Urinary bladder (tissue), 4 donors: Measurements from ENCODE around the gene MMRN2. TPM values are rescaled to one million over a fixed set of nuclear protein-coding genes. Genes with fewer than 3 reads are reported as not detected.
"Not testable (repeated sequence)": the region's sequence is repeated elsewhere in the genome, so short reads cannot be mapped to it uniquely, and the experiment has no call there.

Experiments
- DNase-seq: peaks from one replicate; pipeline ENCODE4 v3.0.0-alpha.2; 2015; ENCODE audit errors: extremely low spot score
- H3K27ac ChIP-seq: one replicate; pipeline ENCODE4 v1.5.1; 2013; ENCODE audit warnings: low read depth, mild to moderate bottlenecking, moderate library complexity
- H3K36me3 ChIP-seq: one replicate; pipeline ENCODE4 v1.6.1; 2013; ENCODE audit warnings: mild to moderate bottlenecking, moderate library complexity; ENCODE audit not compliant: insufficient read depth
- H3K4me1 ChIP-seq: one replicate; pipeline ENCODE4 v1.6.1; 2013; ENCODE audit warnings: mild to moderate bottlenecking, moderate library complexity; ENCODE audit not compliant: insufficient read depth
- H3K4me3 ChIP-seq: one replicate; pipeline ENCODE4 v1.5.1; 2013; ENCODE audit warnings: low read depth, low read length
- WGBS: extraction: QIAGEN DNeasy Blood & Tissue Kit; methylation state at CpG from one replicate; pipeline ENCODE4 v1.1.7; 2013; 5-methylcytosine and 5-hydroxymethylcytosine counted together
- polyA plus RNA-seq: library from polyadenylated mRNA; stranded (reverse); fragments of 200-250 nt; gene quantifications from one replicate; pipeline ENCODE4 v1.2.3, GENCODE V29; 2013
- total RNA-seq: library from RNA; depleted of rRNA; stranded (reverse); fragments of >200 nt; gene quantifications from one replicate; pipeline ENCODE4 v1.2.3, GENCODE V29; 2014
- donor health status: healthy with polysubstance abuse.
- donor health status: healthy.

Gene MMRN2
- total and polyA plus RNA-seq, 2 donors: 40.8 to 49.0 TPM

DNA sequence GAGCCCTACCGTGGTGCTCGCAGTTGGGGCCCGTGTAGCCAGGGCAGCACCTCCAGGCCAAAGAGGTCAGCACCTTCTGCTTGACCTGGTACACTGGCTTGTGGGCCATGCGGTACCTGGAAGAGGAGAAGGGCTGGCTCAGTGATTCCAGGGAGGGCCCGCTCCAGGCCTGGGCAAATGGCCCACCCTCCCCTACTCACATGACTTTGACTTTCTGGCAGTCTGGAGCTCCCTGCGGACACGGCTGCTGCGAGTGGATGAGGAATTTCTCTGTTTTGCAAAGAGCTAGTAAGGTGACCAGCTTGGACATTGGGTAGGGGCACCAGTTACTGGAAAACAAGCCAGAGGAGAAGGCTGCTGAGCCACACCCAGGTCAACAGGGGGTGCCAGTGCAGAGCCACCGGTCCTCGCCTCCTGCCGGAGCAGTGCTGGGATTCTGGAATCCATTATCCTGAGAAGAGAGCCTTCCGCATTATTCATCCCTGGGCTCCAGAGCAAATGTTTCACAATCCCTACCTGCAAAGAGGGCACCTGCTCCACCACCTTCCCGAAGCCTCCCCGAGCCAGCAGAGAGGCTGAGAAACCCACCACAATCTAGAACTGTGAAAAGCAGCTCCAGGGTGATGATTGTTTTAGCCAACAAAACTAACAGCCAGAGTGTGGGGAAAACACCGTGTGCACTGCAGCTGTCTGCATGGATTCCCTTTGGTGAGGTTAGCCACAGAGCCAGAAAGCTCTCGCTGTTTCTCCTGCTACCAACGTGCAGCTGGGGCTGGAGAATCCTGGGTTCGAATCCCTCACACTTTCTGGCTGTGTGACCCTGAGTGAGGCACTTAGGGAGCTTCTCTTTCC, 11.8 kb downstream of the MMRN2 start:
- H3K4me3 ChIP-seq: no peak overlapping the region
- WGBS: 61% methylated on average over 18 of the region's 18 CpGs
- DNase-seq: no peak

GRCh38 chr10:86944907-86945306, 12.5 kb downstream of the MMRN2 start:
- 93% methylated on average over 3 of the region's 3 CpGs for WGBS
- no peak for DNase-seq
- Histone ChIP-seq H3K4me1 (no peaks in the 10 kb centered on the region), H3K4me3 (no peak overlapping the region), H3K27ac (no peak overlapping the region), H3K36me3 (no peaks in the 10 kb centered on the region)

More for the DNA sequence above, 11.8 kb downstream of the MMRN2 start:
- no peak overlapping the region for H3K27ac ChIP-seq
- no peaks in the 10 kb centered on the region for H3K36me3 ChIP-seq
- H3K4me1 ChIP-seq: no peaks in the 10 kb centered on the region

DNA sequence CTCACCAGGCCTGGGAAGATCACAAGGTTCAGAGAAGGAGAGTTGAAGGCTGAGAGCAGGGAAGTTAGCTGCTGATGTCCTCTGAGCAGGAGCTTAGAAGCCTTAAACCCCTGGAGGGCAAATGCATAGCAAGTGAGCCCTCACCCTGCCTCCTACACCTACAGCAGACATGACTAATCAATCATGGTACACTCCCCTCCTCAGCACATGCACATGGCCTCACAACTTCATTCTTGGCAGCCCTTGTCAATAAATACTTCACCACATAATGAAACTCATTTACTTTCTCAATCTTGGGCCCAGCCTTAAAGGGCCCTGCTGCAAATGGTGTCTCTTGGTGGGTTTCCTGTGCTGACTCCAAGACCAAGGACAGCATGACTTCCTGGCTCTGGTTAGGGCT, 12.9 kb downstream of the MMRN2 start:
- DNase-seq: no peak
- Histone ChIP-seq H3K36me3 (no peaks in the 10 kb centered on the region), H3K4me3 (no peak overlapping the region), H3K27ac (no peak overlapping the region), H3K4me1 (no peaks in the 10 kb centered on the region)

DNA sequence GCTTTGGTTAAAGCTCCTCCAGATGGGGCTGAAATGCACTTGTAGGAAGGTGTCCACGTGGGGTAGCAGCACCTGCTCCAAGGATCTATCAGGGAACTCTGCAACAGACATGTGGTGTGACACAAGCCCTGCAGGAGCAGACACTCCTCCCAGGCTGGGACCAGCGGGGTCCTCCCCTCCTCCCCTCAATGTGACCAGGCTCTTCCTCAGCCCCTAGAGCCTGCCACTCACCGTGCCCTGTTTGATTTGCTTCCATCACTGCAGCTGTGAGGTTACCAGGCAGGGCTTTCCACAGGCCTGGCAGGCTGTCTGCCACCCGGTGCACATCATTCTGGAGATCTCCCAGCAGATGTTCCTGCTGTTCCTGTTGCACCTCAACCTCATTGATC, 13.4 kb downstream of the MMRN2 start:
- Histone ChIP-seq H3K4me3 (no peak overlapping the region), H3K4me1 (no peaks in the 10 kb centered on the region), H3K27ac (no peak overlapping the region), H3K36me3 (no peaks in the 10 kb centered on the region)
- 92% methylated on average over 4 of the region's 4 CpGs for WGBS
- no peak for DNase-seq

DNA sequence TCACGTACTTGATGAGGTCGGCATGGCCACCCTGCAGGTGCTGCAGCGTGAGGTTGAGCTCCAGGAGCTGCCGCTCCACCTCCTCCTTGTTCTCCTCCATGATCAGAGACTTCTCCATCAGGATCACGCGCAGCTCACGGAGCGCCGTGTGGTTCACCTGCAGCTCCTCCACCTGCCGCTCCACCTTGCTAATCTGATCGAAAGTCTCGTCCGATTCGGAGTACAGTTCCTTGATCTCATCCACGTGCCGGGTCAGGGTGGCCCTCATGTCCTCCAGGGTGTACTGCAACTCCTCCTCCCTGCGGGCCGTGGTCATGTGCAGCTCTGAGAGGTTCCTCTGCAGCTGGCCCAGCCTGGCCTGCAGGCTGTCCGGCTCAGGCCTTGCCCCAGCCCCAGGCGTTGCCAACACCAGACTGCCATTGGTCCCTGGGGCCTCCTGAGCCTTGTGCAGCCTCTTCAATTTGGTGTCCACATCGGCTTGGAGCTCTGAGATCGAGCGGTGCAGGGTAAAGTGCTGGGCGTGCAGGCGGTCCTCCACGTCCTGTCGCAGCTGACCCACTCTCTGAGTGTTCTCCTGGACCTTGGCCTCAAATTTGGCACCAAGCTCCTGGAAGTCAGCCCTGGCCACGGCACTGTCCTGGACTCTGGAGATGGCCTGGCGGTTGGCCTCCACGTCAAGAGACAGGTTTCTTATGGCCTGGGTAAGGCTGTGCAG, 13.9 kb downstream of the MMRN2 start:
- WGBS: 95% methylated on average over 30 of the region's 30 CpGs
- no peak for DNase-seq
- H3K27ac ChIP-seq: no peak overlapping the region
- H3K4me1 ChIP-seq: no peaks in the 10 kb centered on the region
- no peak overlapping the region for H3K4me3 ChIP-seq
- no peaks in the 10 kb centered on the region for H3K36me3 ChIP-seq

DNA sequence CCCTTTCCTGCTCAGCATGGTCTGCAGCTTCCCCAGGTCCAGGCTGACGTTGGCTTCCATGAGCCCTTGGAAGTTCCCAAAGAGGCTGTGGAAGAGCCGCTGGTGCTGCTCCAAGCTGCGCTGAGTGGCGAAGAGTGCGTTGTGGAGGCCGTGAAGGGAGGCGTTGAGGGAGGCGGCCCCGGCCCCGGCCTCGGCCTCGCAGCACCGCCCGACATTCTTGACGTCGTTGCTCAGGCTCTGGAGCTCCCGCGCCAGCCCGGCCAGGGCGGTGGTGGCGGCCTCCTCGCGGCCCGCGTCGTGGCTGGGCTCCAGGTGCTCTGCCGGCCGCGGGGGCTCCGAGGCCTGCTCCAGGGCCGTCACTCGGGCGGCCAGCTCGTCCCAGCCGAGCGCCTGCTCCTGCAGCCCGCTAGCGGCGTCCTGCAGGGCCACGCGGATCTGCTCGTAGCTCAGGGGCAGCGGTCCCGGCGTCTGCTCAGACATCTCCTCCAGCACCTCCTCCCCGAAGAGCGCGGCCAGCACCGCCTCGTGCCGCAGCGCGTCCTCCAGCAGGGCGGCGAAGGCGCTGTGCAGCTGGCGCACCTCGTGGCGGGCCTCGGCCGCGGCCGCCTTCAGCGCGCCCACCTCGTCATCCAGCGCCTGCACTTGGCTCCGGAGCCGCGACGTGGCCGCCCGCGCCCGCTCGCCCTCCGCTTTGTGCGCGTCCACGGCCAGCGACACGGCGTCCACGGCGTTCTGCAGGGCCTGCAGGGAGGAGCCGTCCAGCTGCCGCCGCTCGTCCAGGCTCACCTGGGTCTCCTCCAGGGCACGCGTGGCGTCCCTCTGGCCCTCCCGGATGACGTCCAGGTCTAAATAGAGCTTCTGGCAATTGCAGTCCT, 14.7 kb downstream of the MMRN2 start:
- Histone ChIP-seq H3K4me3 (no peak overlapping the region), H3K4me1 (no peaks in the 10 kb centered on the region), H3K27ac (no peak overlapping the region)

DNA sequence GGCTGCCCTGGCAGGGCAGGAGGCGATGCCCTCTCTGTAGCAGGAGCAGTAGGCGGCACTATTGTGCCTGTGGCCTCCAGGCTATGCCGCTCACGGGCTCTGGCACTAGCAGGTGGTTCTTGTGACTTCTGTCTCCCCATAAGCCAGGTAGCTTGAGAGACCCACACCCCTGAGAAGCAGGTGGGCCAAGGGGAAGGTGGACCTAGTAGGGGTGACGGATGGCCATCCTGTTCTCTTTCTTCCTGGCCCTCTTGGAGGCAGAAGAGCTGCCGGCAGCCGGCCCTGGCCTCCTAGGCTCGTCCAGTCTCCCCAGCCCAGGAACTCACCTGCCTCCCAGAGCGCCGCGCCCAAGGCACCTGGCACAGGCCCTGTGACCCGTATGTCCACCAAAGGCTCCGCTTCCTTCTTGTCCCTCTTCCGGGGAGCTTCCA, 15.4 kb downstream of the MMRN2 start:
- H3K4me3 ChIP-seq: no peak overlapping the region
- H3K4me1 ChIP-seq: no peaks in the 10 kb centered on the region
- no peak overlapping the region for H3K27ac ChIP-seq
- 94% methylated on average over 14 of the region's 14 CpGs for WGBS
- no peak for DNase-seq
- no peaks in the 10 kb centered on the region for H3K36me3 ChIP-seq

More for the DNA sequence above, 14.7 kb downstream of the MMRN2 start:
- no peak for DNase-seq
- no peaks in the 10 kb centered on the region for H3K36me3 ChIP-seq
- WGBS: 60% methylated on average over 94 of the region's 94 CpGs

DNA sequence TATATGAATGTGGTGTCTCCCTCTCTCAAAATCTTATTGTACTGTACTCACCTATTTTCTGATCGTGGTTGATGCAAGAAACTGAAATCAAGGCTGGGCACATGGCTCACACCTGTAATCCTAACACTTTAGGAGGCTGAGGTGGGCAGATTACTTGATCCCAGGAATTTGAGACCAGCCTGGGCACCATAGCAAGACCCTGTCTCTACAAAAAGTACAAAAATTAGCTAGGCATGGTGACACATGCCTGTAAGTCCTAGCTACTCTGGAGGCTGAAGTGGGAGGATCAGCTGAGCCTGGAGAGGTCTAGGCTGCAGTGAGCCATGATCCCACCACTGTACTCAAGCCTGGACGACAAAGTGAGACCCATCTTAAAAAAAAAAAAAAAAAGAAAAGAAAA, 16.0 kb downstream of the MMRN2 start:
- Histone ChIP-seq H3K36me3 (no peaks in the 10 kb centered on the region), H3K4me1 (no peaks in the 10 kb centered on the region), H3K4me3 (no peak overlapping the region), H3K27ac (no peak overlapping the region)
- WGBS: 85% methylated on average over 2 of the region's 2 CpGs
- DNase-seq: no peak

DNA sequence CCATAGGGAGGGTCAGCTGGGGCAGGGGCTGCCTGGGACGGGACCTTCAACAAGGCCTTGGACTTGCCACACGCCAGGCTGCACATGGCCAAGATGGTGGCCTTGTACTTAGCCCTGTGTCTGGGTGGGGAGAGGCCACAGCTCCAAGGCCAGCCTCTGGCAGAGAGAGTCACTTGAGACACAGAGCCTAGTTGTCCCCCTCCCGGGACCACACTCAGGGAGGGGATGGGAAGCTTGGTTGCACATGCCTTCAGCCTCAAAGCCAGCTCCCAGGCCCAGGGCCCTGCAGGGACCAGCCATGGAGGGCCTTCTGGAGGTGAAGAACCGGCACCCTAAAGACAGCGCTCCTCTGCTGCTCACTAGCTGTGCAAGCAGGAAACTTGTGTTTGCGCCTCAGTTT, 16.7 kb downstream of the MMRN2 start:
- H3K36me3 ChIP-seq: no peaks in the 10 kb centered on the region
- WGBS: 86% methylated on average over 6 of the region's 6 CpGs
- DNase-seq: no peak
- no peak overlapping the region for H3K4me3 ChIP-seq
- H3K27ac ChIP-seq: no peak overlapping the region
- H3K4me1 ChIP-seq: no peaks in the 10 kb centered on the region

DNA sequence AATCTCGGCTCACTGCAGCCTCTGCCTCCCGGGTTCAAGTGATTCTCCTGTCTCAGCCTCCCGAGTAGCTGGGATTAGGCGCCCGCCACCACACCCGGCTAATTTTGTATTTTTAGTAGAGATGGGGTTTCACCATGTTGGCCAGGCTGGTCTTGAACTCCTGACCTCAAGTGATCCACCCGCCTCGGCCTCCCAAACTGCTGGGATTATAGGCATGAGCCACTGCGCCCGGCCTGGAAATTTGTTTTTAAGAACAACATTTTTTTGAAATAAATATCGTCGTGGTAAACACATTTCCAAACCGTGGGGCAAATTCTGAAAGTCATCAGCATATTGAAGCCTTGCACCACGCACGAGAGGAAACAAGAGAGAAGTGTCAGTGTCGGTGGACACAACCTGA, 17.3 kb downstream of the MMRN2 start:
- DNase-seq, H3K27ac ChIP-seq, H3K4me1 ChIP-seq, H3K4me3 ChIP-seq, H3K36me3 ChIP-seq: not testable (repeated sequence)
- WGBS: 85% methylated on average over 16 of the region's 16 CpGs

- WGBS: 84% methylated on average over 2 of the region's 2 CpGs
- no peaks in the 10 kb centered on the region for H3K36me3 ChIP-seq
- no peaks in the 10 kb centered on the region for H3K4me1 ChIP-seq
- no peak overlapping the region for H3K4me3 ChIP-seq
- no peak overlapping the region for H3K27ac ChIP-seq
- DNase-seq: no peak
These were observed 19.2 kb downstream of the MMRN2 start for GRCh38 chr10:86938260-86938659.

GRCh38 chr10:86937502-86938154, 19.8 kb downstream of the MMRN2 start:
- Histone ChIP-seq H3K4me3 (no peak overlapping the region), H3K27ac (no peak overlapping the region), H3K4me1 (no peaks in the 10 kb centered on the region), H3K36me3 (no peaks in the 10 kb centered on the region)
- DNase-seq: no peak
- WGBS: 77% methylated on average over 6 of the region's 6 CpGs
